LNCaP clone FGC (cell line): ENCODE results near the gene MSH5.

Experiments
- DNase-seq: peaks from one replicate; pipeline ENCODE4 v3.0.0-alpha.2; 2011; ENCODE audit warnings: low read depth
- H3K4me3 ChIP-seq: 2 replicates; pipeline ENCODE4 v1.5.1; 2011; ENCODE audit warnings: mild to moderate bottlenecking, low read depth, low read length, control low read depth
- CTCF ChIP-seq: IDR thresholded peaks from 2 replicates; pipeline ENCODE4 v1.5.1; 2012; ENCODE audit warnings: mild to moderate bottlenecking; ENCODE audit not compliant: control insufficient read depth, insufficient read depth; ENCODE audit errors: extremely low read depth

MSH5 gene

GRCh38 chr6:31739639-31740396 lies at the start of gene MSH5:
Gene MSH5 (plus strand): TSS chr6:31740005. CDS start chr6:31740467, 462 bp downstream.
- no peak for TF ChIP-seq CTCF
- DNase-seq: peak; percentile 98
- peak within 1 kb of the TSS; percentile 77 for H3K4me3 ChIP-seq

GRCh38 chr6:31690231-31691077 lies 49.4 kb upstream of the MSH5 start:
- TF ChIP-seq CTCF: no peak
- DNase-seq: no peak
- no peak overlapping the region for H3K4me3 ChIP-seq

GRCh38 chr6:31691078-31691463 lies 48.7 kb upstream of the MSH5 start:
- no peak for DNase-seq
- no peak for TF ChIP-seq CTCF
- no peak overlapping the region for H3K4me3 ChIP-seq

- no peak for DNase-seq
- H3K4me3 ChIP-seq: no peak overlapping the region
- TF ChIP-seq CTCF: no peak
Measured at GRCh38 chr6:31691564-31692108, 48.2 kb upstream of the MSH5 start.

GRCh38 chr6:31692353-31692752 lies 47.5 kb upstream of the MSH5 start:
- TF ChIP-seq CTCF: no peak
- H3K4me3 ChIP-seq: no peak overlapping the region
- no peak for DNase-seq

GRCh38 chr6:31692886-31693285 lies 46.9 kb upstream of the MSH5 start:
- no peak for DNase-seq
- no peak overlapping the region for H3K4me3 ChIP-seq
- no peak for TF ChIP-seq CTCF
